GM20000 (cell line): ENCODE measurements around the gene SNAPC5.

ENCODE experiments used
- DNase-seq: peaks from one replicate; pipeline ENCODE4 v3.0.0; 2012; ENCODE audit warnings: low spot score
- CTCF ChIP-seq: IDR thresholded peaks from 2 replicates; pipeline ENCODE4 v1.5.1; 2012; ENCODE audit warnings: mild to moderate bottlenecking, control low read depth; ENCODE audit errors: extremely low read depth, missing control alignments

Gene SNAPC5

GRCh38 chr15:66486887-66487286 is 10.7 kb downstream of the SNAPC5 start:
- TF ChIP-seq CTCF, result no peak

GRCh38 chr15:66484539-66485112 is 12.9 kb downstream of the SNAPC5 start:
- DNase-seq, result no peak
- TF ChIP-seq CTCF, result no peak

More at GRCh38 chr15:66486887-66487286, 10.7 kb downstream of the SNAPC5 start:
- no peak for DNase-seq

GRCh38 chr15:66483131-66483566 is 14.4 kb downstream of the SNAPC5 start:
- no peak for TF ChIP-seq CTCF
- DNase-seq, result no peak

- DNase-seq, result no peak
- TF ChIP-seq CTCF, result no peak
Measured at GRCh38 chr15:66482539-66482938, 15.0 kb downstream of the SNAPC5 start.

GRCh38 chr15:66481107-66481856 is 16.3 kb downstream of the SNAPC5 start:
- no peak for DNase-seq
- no peak for TF ChIP-seq CTCF

- no peak for DNase-seq
Measured at GRCh38 chr15:66480267-66480666, 17.3 kb downstream of the SNAPC5 start.

More at GRCh38 chr15:66480267-66480666, 17.3 kb downstream of the SNAPC5 start:
- TF ChIP-seq CTCF, result no peak
